HCT116 (cell line): ENCODE data around the gene MERTK. TPM values are rescaled to one million over a fixed set of nuclear protein-coding genes. Genes with fewer than 3 reads are reported as not detected.
A peak's percentile ranks its signal among the peaks of the same experiment; 100 is the strongest.

ENCODE experiments used
- ATAC-seq: fragments of 200-7000 bp; cut with Tn5 transposase; 2 replicates; pipeline ENCODE4 v1.9.1; 2020; ENCODE audit warnings: mild to moderate bottlenecking, moderate library complexity
- BruUV-seq: library from RNA; stranded (reverse); fragments of 400-500 nt; replicated peaks from 2 replicates; lab custom pipeline; 2021; lab: Mats Ljungman, UMichigan
- CTCF ChIA-PET: fragments of 300-600 bp; sonication (Branson Sonifier 250); formaldehyde crosslinking; loops from one replicate; lab custom pipeline; 2021; ENCODE audit warnings: antibody characterized with exemption; lab: Charles Lee
- POLR2A ChIA-PET: fragments of 300-600, 350-600 bp; sonication (Branson Sonifier 250); formaldehyde crosslinking; loops from one replicate; lab custom pipeline; 2021; ENCODE audit warnings: antibody characterized with exemption; lab: Charles Lee
- RAD21 ChIA-PET, 2 experiments: fragments of 300-600 bp; sonication (Branson Sonifier 250); formaldehyde crosslinking; loops; one replicate each; lab custom pipeline; 2023; ENCODE audit warnings: low total read pairs in 2 of 2; ENCODE audit not compliant: uncharacterized antibody in 2 of 2, unreplicated experiment in 2 of 2, low non-redundant PET in 1 of 2; lab: Charles Lee
- DNase-seq: peaks from one replicate; pipeline ENCODE4 v3.0.0-alpha.2; 2010; ENCODE audit warnings: low read depth, low spot score
- H2AFZ ChIP-seq: fragments of 200-600 bp; shearing (Covaris generic), sonication (generic); 2 replicates; pipeline ENCODE4 v1.6.1; 2017; ENCODE audit warnings: low read depth, mixed run types, mixed read lengths, antibody characterized with exemption, low read length; ENCODE audit not compliant: poor library complexity, severe bottlenecking
- H3K27ac ChIP-seq: 2 replicates; pipeline ENCODE4 v1.5.1; 2012; ENCODE audit warnings: low read depth, low read length
- H3K27me3 ChIP-seq: fragments of 200-600 bp; sonication (generic); 2 replicates; pipeline ENCODE4 v1.6.1; 2016; ENCODE audit warnings: mixed run types, low read length, mixed read lengths; ENCODE audit not compliant: insufficient read depth
- H3K36me3 ChIP-seq, 2 experiments: fragments of 200-500 bp in 1 of 2; fragments of 200-600 bp in 1 of 2; sonication (Bioruptor generic) in 1 of 2; sonication (generic) in 1 of 2; 2 replicates each; pipeline versions ENCODE4 v1.5.1 to v1.6.1; 2014 to 2016; ENCODE audit warnings: low read length in 2 of 2, inconsistent platforms in 1 of 2, mixed read lengths in 1 of 2, mixed run types in 1 of 2; ENCODE audit not compliant: insufficient read depth in 2 of 2, control insufficient read depth in 1 of 2
- H3K4me1 ChIP-seq, 2 experiments: fragments of 200-600 bp in 1 of 2; sonication (generic) in 1 of 2; 2 replicates each; pipeline versions ENCODE4 v1.5.1 to v1.6.1; 2012 to 2017; ENCODE audit warnings: low read length in 2 of 2, inconsistent platforms in 1 of 2, mild to moderate bottlenecking in 1 of 2, mixed read lengths in 1 of 2, mixed run types in 1 of 2, moderate library complexity in 1 of 2; ENCODE audit not compliant: insufficient read depth in 2 of 2, control insufficient read depth in 1 of 2
- H3K4me2 ChIP-seq: fragments of 200-600 bp; sonication (generic); 2 replicates; pipeline ENCODE4 v1.6.1; 2017; ENCODE audit warnings: mixed run types, low read length, mixed read lengths
- H3K4me3 ChIP-seq, 2 experiments: fragments of 200-600 bp in 1 of 2; sonication (generic) in 1 of 2; replicated peaks in 1 of 2; 2 replicates each; pipeline ENCODE4 v1.5.1; 2011 to 2016; ENCODE audit warnings: low read length in 2 of 2, control low read depth in 1 of 2, low read depth in 1 of 2, mild to moderate bottlenecking in 1 of 2, mixed read lengths in 1 of 2, mixed run types in 1 of 2
- H3K79me2 ChIP-seq: fragments of 200-600 bp; sonication (generic); 2 replicates; pipeline ENCODE4 v1.6.1; 2017; ENCODE audit warnings: mild to moderate bottlenecking, mixed run types, low read length, moderate library complexity, mixed read lengths; ENCODE audit not compliant: insufficient read depth
- H3K9ac ChIP-seq: fragments of 200-600 bp; sonication (generic); 2 replicates; pipeline ENCODE4 v1.6.1; 2016; ENCODE audit warnings: low read length, mixed read lengths
- H3K9me2 ChIP-seq: fragments of 200-600 bp; sonication (generic), shearing (Covaris generic); 2 replicates; pipeline ENCODE4 v1.6.1; 2017; ENCODE audit warnings: mixed run types, mild to moderate bottlenecking, moderate library complexity; ENCODE audit not compliant: insufficient read depth
- H3K9me3 ChIP-seq, 2 experiments: fragments of 200-500 bp in 1 of 2; fragments of 200-600 bp in 1 of 2; sonication (Bioruptor generic) in 1 of 2; sonication (generic) in 1 of 2; 2 replicates each; pipeline ENCODE4 v1.6.1; 2014 to 2017; ENCODE audit warnings: low read length in 2 of 2, mixed read lengths in 2 of 2, inconsistent platforms in 1 of 2, low read depth in 1 of 2, mild to moderate bottlenecking in 1 of 2, mixed run types in 1 of 2, moderate library complexity in 1 of 2; ENCODE audit not compliant: control insufficient read depth in 1 of 2, insufficient read depth in 1 of 2
- H4K20me1 ChIP-seq: fragments of 200-600 bp; sonication (generic), shearing (Covaris generic); 2 replicates; pipeline ENCODE4 v1.6.1; 2017; ENCODE audit warnings: mixed run types, mild to moderate bottlenecking, moderate library complexity; ENCODE audit not compliant: insufficient read depth
- CBX3 ChIP-seq: IDR thresholded peaks from 2 replicates; pipeline ENCODE4 v1.6.1; 2012; ENCODE audit warnings: low read depth
- EGR1 ChIP-seq: IDR thresholded peaks from 2 replicates; pipeline ENCODE4 v1.6.1; 2012; ENCODE audit warnings: low read depth
- EZH2phosphoT487 ChIP-seq: fragments of 200-600 bp; IDR thresholded peaks from 2 replicates; pipeline ENCODE4 v1.6.1; 2018; ENCODE audit warnings: antibody characterized with exemption, borderline replicate concordance
- FOSL1 ChIP-seq: IDR thresholded peaks from 2 replicates; pipeline ENCODE4 v1.6.1; 2012; ENCODE audit warnings: low read depth
- JUND ChIP-seq: IDR thresholded peaks from 2 replicates; pipeline ENCODE4 v1.6.1; 2012
- POLR2A ChIP-seq: IDR thresholded peaks from 2 replicates; pipeline ENCODE4 v1.7.0; 2011; ENCODE audit warnings: borderline replicate concordance; ENCODE audit not compliant: insufficient read depth, insufficient read length; ENCODE audit errors: extremely low read depth
- RAD21 ChIP-seq: IDR thresholded peaks from 2 replicates; pipeline ENCODE4 v1.6.1; 2012; ENCODE audit warnings: low read depth, mild to moderate bottlenecking
- SIN3A ChIP-seq: IDR thresholded peaks from 2 replicates; pipeline ENCODE4 v1.6.1; 2012; ENCODE audit warnings: low read depth
- SP1 ChIP-seq: IDR thresholded peaks from 2 replicates; pipeline ENCODE4 v1.6.1; 2012; ENCODE audit warnings: low read depth
- SRF ChIP-seq: IDR thresholded peaks from 2 replicates; pipeline ENCODE4 v1.6.1; 2012; ENCODE audit warnings: low read depth
- TCF7L2 ChIP-seq: IDR thresholded peaks from 2 replicates; pipeline ENCODE4 v1.7.0; 2011; ENCODE audit warnings: borderline replicate concordance, inconsistent platforms; ENCODE audit not compliant: insufficient read depth, insufficient read length; ENCODE audit errors: extremely low read depth
- YY1 ChIP-seq: IDR thresholded peaks from 2 replicates; pipeline ENCODE4 v1.6.1; 2011; ENCODE audit warnings: low read length, low read depth, moderate library complexity, mild to moderate bottlenecking; ENCODE audit not compliant: insufficient replicate concordance; ENCODE audit errors: extremely low read depth
- ZFX ChIP-seq: fragments of 450-650 bp; IDR thresholded peaks from 2 replicates; pipeline ENCODE4 v1.6.1; 2017
- ZNF274 ChIP-seq: fragments of 200-500 bp; sonication (Bioruptor generic); IDR thresholded peaks from 2 replicates; pipeline ENCODE4 v1.6.1; 2014; ENCODE audit warnings: mild to moderate bottlenecking, low read depth, low read length, inconsistent platforms
- intact Hi-C: fragments of 100-400 bp; cut with micrococcal nuclease; formaldehyde crosslinking; loops from 2 replicates; pipeline ENCODE4 v1.10.0; 2022
- total RNA-seq: library from RNA; stranded (reverse); gene quantifications from one replicate; pipeline ENCODE4 v1.2.1, GENCODE V29; 2021; ENCODE audit not compliant: unreplicated experiment
- TF ChIP-seq, protein P1 (sequence below): IDR thresholded peaks from 2 replicates; pipeline ENCODE4 v1.6.1; 2012
- TF ChIP-seq, protein P2 (sequence below): IDR thresholded peaks from 2 replicates; pipeline ENCODE4 v1.6.1; 2011; ENCODE audit warnings: mild to moderate bottlenecking, low read length, moderate library complexity; ENCODE audit not compliant: insufficient replicate concordance; ENCODE audit errors: extremely low read depth

The MERTK gene
- total RNA-seq, 1 experiment from 2014 or later = 5.7 TPM

DNA sequence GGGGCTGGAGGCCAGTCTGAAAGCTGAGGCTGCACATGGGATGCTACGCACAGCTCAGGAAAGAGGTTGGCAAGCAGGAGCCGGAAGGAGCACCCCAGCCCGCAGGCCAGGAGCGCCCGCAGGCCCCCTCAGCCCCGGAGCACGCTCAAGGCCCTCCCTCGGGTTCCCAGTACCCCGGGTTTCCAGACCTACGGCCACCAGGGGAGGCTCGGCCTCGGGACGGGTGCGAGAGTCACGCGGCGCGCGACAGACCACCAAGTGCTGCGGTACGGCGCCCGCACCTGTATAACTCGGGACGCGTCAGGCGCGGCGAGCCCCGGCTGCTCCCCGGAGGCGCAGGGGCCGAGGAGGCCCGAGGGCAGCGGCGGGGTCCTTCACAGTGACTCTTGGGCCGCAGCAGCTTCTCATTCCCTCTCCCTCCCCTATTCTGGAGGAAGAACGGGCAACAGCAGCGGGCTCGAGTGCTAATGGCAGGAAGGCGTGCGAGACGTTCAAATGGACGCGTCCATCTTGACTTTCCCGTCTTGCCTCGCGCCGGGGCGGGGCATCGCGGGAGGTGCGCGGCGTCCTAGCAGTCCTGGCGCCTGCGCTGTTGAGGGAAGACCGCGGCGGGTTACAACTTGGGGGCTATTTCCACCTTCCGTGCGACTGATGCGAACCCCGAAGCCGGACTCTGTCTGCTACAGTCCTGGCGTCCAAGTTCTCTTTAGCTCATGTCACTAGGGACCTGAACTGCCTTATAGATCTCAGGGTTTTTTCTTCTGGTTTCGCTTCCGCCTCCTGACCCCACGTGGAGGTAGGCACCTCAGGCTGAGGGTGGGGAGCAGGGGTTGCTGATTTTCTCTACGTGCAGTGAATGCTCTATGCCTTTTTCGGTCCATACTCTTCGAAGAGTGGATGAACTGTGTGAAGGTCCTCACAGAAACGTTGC is 14.5 kb upstream of the MERTK start, which contains the start of gene ANAPC1 (continued):
- TF ChIP-seq EGR1 (peak; percentile 26; the same call in 1 of the 2 replicates), CBX3 (no peak), SIN3A (peak; percentile 82; the same call in 1 of the 2 replicates), POLR2A (peak; percentile 94)

DNA sequence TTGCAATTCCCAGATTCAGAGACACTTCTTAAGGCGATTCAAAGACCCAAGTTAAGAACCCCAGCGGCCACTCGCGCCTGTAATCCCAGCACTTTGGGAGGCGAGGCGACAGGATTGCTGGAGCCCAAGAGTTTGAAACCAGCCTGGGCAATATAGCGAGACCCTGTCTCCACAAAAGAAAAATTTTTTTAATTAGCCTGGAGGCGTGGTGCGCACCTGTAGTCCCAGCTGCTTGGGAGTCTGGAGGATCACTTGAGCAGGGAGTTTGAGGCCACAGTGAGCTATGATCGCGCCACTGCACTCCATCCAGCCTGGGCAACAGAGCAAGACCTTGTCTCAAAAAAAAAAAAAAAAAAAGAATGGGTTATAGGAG is 13.8 kb upstream of the MERTK start:
- POLR2A ChIA-PET = interaction anchor here (0.6 to 0.7 kb wide), 2 partner anchors 137 to 168 kb away, joined by 3 read pairs; no protein-coding TSS in a partner anchor
- Histone ChIP-seq H3K4me3 (peak overlapping the region; percentile 96 to 99), H2AFZ (peak overlapping the region; percentile 55), H3K27ac (peak overlapping the region; percentile 97), H3K4me1 (peaks cover 0 to 5% of the 10 kb centered on the region in 2 experiments; a peak in 1 of 4 replicates), H3K9ac (peak overlapping the region; percentile 96), H3K4me2 (peak overlapping the region; percentile 88), H4K20me1 (no peaks in the 10 kb centered on the region)
- RAD21 ChIA-PET = interaction anchor here in 1 of 2 experiments (0.9 kb wide), 1 partner anchor 698 kb away, joined by 3 read pairs; no protein-coding TSS in a partner anchor
- CTCF ChIA-PET = no interaction called here
- no peak for DNase-seq
- BruUV-seq = no TSS peak
- TF ChIP-seq ZFX (no peak), SIN3A (no peak), ZNF274 (no peak), YY1 (no peak), SRF (no peak), TCF7L2 (no peak), FOSL1 (no peak), EZH2phosphoT487 (no peak), JUND (no peak), RAD21 (no peak), SP1 (no peak), EGR1 (no peak)
- TF ChIP-seq, protein P1, sequence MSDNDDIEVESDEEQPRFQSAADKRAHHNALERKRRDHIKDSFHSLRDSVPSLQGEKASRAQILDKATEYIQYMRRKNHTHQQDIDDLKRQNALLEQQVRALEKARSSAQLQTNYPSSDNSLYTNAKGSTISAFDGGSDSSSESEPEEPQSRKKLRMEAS = no peak
- TF ChIP-seq, protein P2, sequence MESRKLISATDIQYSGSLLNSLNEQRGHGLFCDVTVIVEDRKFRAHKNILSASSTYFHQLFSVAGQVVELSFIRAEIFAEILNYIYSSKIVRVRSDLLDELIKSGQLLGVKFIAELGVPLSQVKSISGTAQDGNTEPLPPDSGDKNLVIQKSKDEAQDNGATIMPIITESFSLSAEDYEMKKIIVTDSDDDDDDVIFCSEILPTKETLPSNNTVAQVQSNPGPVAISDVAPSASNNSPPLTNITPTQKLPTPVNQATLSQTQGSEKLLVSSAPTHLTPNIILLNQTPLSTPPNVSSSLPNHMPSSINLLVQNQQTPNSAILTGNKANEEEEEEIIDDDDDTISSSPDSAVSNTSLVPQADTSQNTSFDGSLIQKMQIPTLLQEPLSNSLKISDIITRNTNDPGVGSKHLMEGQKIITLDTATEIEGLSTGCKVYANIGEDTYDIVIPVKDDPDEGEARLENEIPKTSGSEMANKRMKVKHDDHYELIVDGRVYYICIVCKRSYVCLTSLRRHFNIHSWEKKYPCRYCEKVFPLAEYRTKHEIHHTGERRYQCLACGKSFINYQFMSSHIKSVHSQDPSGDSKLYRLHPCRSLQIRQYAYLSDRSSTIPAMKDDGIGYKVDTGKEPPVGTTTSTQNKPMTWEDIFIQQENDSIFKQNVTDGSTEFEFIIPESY = no peak
- TF ChIP-seq, all 23 proteins: peak for 0
- no peaks in the 10 kb centered on the region for H3K27me3 ChIP-seq
- no peaks in the 10 kb centered on the region for H3K9me3 ChIP-seq
- peak; percentile 34 for ATAC-seq
- H3K9me2 ChIP-seq = no peaks in the 10 kb centered on the region
- intact Hi-C loops = loop anchor here (10.0 kb wide), 1 partner anchor 390 kb away; the partner anchor contains the start of gene ZC3H6
- H3K36me3 ChIP-seq = peaks cover 0 to 3% of the 10 kb centered on the region in 2 experiments; a peak in 1 of 4 replicates
- peaks cover 36% of the 10 kb centered on the region for H3K79me2 ChIP-seq
